BLaER1 (cell line): ENCODE measurements around the gene CPPED1.

Source experiments
- H3K27ac ChIP-seq: shearing (Covaris generic); formaldehyde crosslinking; 2 replicates; pipeline ENCODE4 v1.8.1; 2022
- H3K27me3 ChIP-seq: shearing (Covaris generic); formaldehyde crosslinking; 2 replicates; pipeline ENCODE4 v1.8.1; 2022
- H3K36me3 ChIP-seq: shearing (Covaris generic); formaldehyde crosslinking; 2 replicates; pipeline ENCODE4 v1.8.1; 2022
- H3K4me1 ChIP-seq: shearing (Covaris generic); formaldehyde crosslinking; 2 replicates; pipeline ENCODE4 v1.8.1; 2022
- H3K4me2 ChIP-seq: shearing (Covaris generic); formaldehyde crosslinking; 2 replicates; pipeline ENCODE4 v1.8.1; 2022
- H3K4me3 ChIP-seq: shearing (Covaris generic); formaldehyde crosslinking; 2 replicates; pipeline ENCODE4 v1.8.1; 2022
- H3K9ac ChIP-seq: shearing (Covaris generic); formaldehyde crosslinking; 2 replicates; pipeline ENCODE4 v1.8.1; 2022
- H3K9me3 ChIP-seq: shearing (Covaris generic); formaldehyde crosslinking; 2 replicates; pipeline ENCODE4 v1.8.1; 2022
- H4K20me1 ChIP-seq: shearing (Covaris generic); formaldehyde crosslinking; 2 replicates; pipeline ENCODE4 v1.8.1; 2022
- Cebpa-rat ChIP-seq: shearing (Covaris generic); IDR thresholded peaks from 2 replicates; pipeline ENCODE4 v1.8.1; 2022

Gene CPPED1

GRCh38 chr16:12611006-12611477 is 192.6 kb downstream of the CPPED1 start:
- H3K9ac ChIP-seq, result no peak overlapping the region
- no peaks in the 10 kb centered on the region for H3K36me3 ChIP-seq
- no peak overlapping the region for H3K4me3 ChIP-seq
- peaks cover 15% of the 10 kb centered on the region for H3K9me3 ChIP-seq
- H3K27ac ChIP-seq, result no peak overlapping the region
- no peak overlapping the region for H3K4me2 ChIP-seq
- H3K27me3 ChIP-seq, result no peaks in the 10 kb centered on the region
- H3K4me1 ChIP-seq, result peaks cover 5% of the 10 kb centered on the region; the same call in 1 of the 2 replicates
- no peaks in the 10 kb centered on the region for H4K20me1 ChIP-seq
- no peak for TF ChIP-seq Cebpa-rat

- Histone ChIP-seq H3K4me3 (no peak overlapping the region), H3K27ac (no peak overlapping the region), H3K9ac (no peak overlapping the region), H3K4me2 (no peak overlapping the region), H3K36me3 (no peaks in the 10 kb centered on the region), H3K4me1 (peaks cover 5% of the 10 kb centered on the region; the same call in 1 of the 2 replicates), H3K9me3 (peaks cover 15% of the 10 kb centered on the region), H4K20me1 (no peaks in the 10 kb centered on the region), H3K27me3 (no peaks in the 10 kb centered on the region)
- TF ChIP-seq Cebpa-rat, result no peak
These were observed 193.6 kb downstream of the CPPED1 start for GRCh38 chr16:12609937-12610699.
